GM18868 (cell line): ENCODE measurements around the gene EWSR1.

Experiments used
- ATAC-seq: cut with Tn5 transposase; IDR thresholded peaks from one replicate; pipeline ENCODE4 v1.9.1; 2021; ENCODE audit warnings: mild to moderate bottlenecking, moderate library complexity; ENCODE audit not compliant: unreplicated experiment

The EWSR1 gene

GRCh38 chr22:29315286-29316140 is 47.4 kb downstream of the EWSR1 start, which contains the start of gene RASL10A:
RASL10A (minus strand) TSS chr22:29315697; CDS start chr22:29315246, 451 bp downstream.
- ATAC-seq = no peak

- no peak for ATAC-seq
Measured at GRCh38 chr22:29316141-29316828, 48.2 kb downstream of the EWSR1 start.

GRCh38 chr22:29317827-29318454 is 49.9 kb downstream of the EWSR1 start:
- no peak for ATAC-seq

- no peak for ATAC-seq
Measured at GRCh38 chr22:29319072-29319471, 51.0 kb downstream of the EWSR1 start.

- no peak for ATAC-seq
Measured at GRCh38 chr22:29320546-29320945, 52.5 kb downstream of the EWSR1 start.

- no peak for ATAC-seq
Measured at GRCh38 chr22:29323641-29324040, 55.6 kb downstream of the EWSR1 start.

GRCh38 chr22:29325356-29325755 is 57.3 kb downstream of the EWSR1 start:
- ATAC-seq = no peak

GRCh38 chr22:29325785-29326315 is 57.8 kb downstream of the EWSR1 start:
- no peak for ATAC-seq

GRCh38 chr22:29326481-29326880 is 58.4 kb downstream of the EWSR1 start:
- ATAC-seq = no peak

GRCh38 chr22:29327089-29327764 is 59.2 kb downstream of the EWSR1 start:
- ATAC-seq = no peak

GRCh38 chr22:29328055-29328454 is 60.0 kb downstream of the EWSR1 start:
- ATAC-seq = no peak

GRCh38 chr22:29328566-29329500 is 60.8 kb downstream of the EWSR1 start:
- no peak for ATAC-seq

- ATAC-seq = no peak
Measured at GRCh38 chr22:29329581-29329980, 61.5 kb downstream of the EWSR1 start.

GRCh38 chr22:29330291-29330690 is 62.2 kb downstream of the EWSR1 start:
- ATAC-seq = no peak

- ATAC-seq = no peak
Measured at GRCh38 chr22:29330753-29331152, 62.7 kb downstream of the EWSR1 start.

- ATAC-seq = no peak
Measured at GRCh38 chr22:29331213-29331612, 63.1 kb downstream of the EWSR1 start.

GRCh38 chr22:29331658-29332300 is 63.7 kb downstream of the EWSR1 start:
- no peak for ATAC-seq

GRCh38 chr22:29332886-29333496 is 64.9 kb downstream of the EWSR1 start:
- no peak for ATAC-seq

- no peak for ATAC-seq
Measured at GRCh38 chr22:29334148-29334547, 66.1 kb downstream of the EWSR1 start.
